ENCODE data around the gene CEP72.

GRCh38 chr5:581266-581665, 30.9 kb upstream of the CEP72 start:
- TF ChIP-seq CTCF (IDR thresholded peaks at IDR 0.05), result no peak
- TF ChIP-seq POLR2AphosphoS5 (IDR thresholded peaks at IDR 0.05), result no peak

Data from breast epithelium (tissue), 3 donors.